ENCODE results near the gene TOGARAM2. TPM values are rescaled to one million over a fixed set of nuclear protein-coding genes. Genes with fewer than 3 reads are reported as not detected.

Gene TOGARAM2
- total and polyA plus RNA-seq, 8 donors: 0.03 to 9.1 (median 0.74) TPM

DNA sequence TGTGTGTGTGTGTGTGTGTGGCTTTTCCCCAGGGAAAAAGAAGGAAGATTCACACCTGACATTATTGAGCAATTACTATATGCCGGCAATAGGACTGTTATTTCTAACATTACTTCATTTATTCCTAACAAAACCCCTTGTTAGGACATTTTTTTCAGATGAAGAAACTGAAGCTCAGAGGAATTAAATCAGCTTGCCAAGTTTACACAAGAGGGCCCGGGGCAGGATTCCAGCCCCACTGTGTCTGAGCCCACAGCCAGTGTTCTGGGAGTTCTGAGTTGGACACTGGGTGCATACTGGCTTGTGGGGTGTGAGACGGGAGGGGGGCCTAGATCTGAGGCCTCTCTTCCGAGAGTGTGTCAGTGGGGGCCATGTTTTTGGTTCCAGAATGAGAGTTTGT lies 9.9 kb downstream of the TOGARAM2 start:
- no peaks in the 10 kb centered on the region for H3K27me3 ChIP-seq
- no peak for FAIRE-seq
- no peaks in the 10 kb centered on the region for H3K36me3 ChIP-seq
- intact Hi-C loops (cut with DNase I): no loop called here
- peak in 1 of 4 donors; percentile 21 for ATAC-seq
- H3K4me1 ChIP-seq: no peaks in the 10 kb centered on the region
- no peak overlapping the region for H3K4me3 ChIP-seq
- H3K9me3 ChIP-seq: no peaks in the 10 kb centered on the region
- WGBS, 2 donors: 80 to 87% methylated on average over 4 of the region's 4 CpGs
- H3K27ac ChIP-seq: no peak overlapping the region
- DNase-seq: no peak
- no peak for TF ChIP-seq CTCF (IDR thresholded peaks at IDR 0.05)

DNA sequence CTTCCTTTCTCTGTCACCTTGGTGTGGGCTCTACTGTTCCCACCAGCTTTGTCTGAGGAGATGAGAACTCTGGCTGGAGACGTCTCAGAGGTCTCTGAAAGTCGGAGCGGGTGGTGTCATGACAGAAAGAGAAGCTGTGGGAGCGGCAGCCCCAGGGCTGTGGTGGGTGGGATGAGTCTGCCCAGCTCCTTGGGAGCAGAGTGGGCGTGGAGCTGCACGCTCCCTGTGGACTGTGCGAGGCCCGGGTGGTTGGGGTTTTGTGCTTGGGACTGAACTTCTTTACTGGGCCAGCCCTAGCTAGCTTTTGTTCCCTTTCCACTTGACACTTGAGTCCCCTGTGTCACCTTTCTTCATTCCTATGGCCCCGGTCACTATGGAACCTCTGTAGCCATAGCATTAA lies 10.4 kb downstream of the TOGARAM2 start:
- Histone ChIP-seq H3K4me1 (no peaks in the 10 kb centered on the region), H3K4me3 (no peak overlapping the region), H3K27ac (no peak overlapping the region), H3K9me3 (no peaks in the 10 kb centered on the region), H3K27me3 (no peaks in the 10 kb centered on the region), H3K36me3 (no peaks in the 10 kb centered on the region)
- intact Hi-C loops (cut with DNase I): no loop called here
- DNase-seq (no peak), ATAC-seq (no peak), FAIRE-seq (no peak)
- 90 to 95% methylated on average over 9 of the region's 9 CpGs for WGBS, 2 donors
- TF ChIP-seq CTCF (IDR thresholded peaks at IDR 0.05): no peak

DNA sequence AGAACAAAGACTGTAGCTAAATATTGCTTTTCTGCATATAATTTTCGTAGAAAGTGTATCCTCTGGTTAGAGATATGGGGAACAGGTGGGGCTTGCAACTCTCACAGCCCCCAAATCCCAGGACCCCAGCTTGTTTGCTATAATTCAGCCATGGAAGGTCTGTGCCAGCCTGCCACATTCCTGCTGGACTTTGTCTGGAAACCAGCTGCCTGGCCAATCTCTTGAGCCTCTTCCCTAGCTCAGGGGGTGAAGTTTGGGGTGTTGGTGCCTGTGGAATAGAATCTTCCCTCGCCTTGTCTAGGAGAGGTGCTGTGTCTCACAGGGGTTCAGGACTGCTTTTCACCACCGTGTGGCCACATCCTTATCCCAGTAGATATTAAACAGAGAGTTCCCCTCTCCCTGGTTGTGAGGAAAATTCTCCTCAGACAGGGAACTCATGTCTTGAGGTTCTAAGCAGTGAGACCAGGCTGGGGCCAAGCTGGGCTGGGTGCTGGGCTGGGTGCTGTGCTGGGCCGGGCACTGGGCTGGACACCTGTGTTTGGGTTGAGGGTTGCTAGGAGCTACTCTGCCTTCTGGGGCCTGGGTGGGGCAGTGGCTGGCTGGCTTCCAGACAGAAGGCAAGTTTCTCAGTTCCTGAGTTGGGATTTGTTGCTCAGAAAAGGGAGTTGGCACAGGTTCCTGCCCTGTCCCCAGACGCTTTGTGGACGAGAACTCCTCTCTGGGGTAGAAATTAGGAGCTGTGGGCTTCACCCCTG lies 12.3 kb downstream of the TOGARAM2 start:
- DNase-seq (peak in 3 of 6 donors; percentile 29 to 45 (median 40)), FAIRE-seq (no peak), ATAC-seq (peak in 3 of 4 donors; percentile 63 to 92 (median 84))
- no peaks in the 10 kb centered on the region for H3K36me3 ChIP-seq
- H3K27me3 ChIP-seq: no peaks in the 10 kb centered on the region
- WGBS, 2 donors: 59 to 68% methylated on average over 6 of the region's 6 CpGs
- no peaks in the 10 kb centered on the region for H3K4me1 ChIP-seq
- no peak overlapping the region for H3K27ac ChIP-seq
- TF ChIP-seq CTCF (IDR thresholded peaks at IDR 0.05): no peak
- intact Hi-C loops (cut with DNase I): no loop called here
- no peaks in the 10 kb centered on the region for H3K9me3 ChIP-seq
- no peak overlapping the region for H3K4me3 ChIP-seq

DNA sequence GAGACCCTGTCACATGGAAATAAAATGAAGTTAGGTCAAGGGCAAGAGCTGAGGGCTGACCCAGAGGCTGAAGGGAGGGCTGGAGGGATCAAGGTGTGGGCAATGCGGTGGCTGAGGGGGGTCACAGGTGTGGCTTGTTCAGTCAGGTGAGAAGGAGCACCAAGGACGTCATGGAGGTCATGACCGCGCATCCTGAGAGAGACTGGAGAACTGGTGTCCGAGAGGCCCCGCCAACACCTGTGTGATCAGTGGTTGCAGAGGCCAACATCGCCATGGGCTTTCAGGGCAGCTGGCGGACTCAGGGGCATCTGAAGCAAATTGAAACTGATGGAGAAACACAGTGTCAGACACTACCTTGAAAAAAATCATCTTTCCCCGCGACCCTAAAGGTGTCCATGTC lies 13.0 kb downstream of the TOGARAM2 start:
- H3K27me3 ChIP-seq: no peaks in the 10 kb centered on the region
- FAIRE-seq (no peak), DNase-seq (no peak), ATAC-seq (no peak)
- no peaks in the 10 kb centered on the region for H3K9me3 ChIP-seq
- H3K27ac ChIP-seq: no peak overlapping the region
- H3K4me1 ChIP-seq: no peaks in the 10 kb centered on the region
- H3K36me3 ChIP-seq: no peaks in the 10 kb centered on the region
- TF ChIP-seq CTCF (IDR thresholded peaks at IDR 0.05): no peak
- intact Hi-C loops (cut with DNase I): no loop called here
- WGBS, 2 donors: 92 to 94% methylated on average over 10 of the region's 10 CpGs
- no peak overlapping the region for H3K4me3 ChIP-seq

DNA sequence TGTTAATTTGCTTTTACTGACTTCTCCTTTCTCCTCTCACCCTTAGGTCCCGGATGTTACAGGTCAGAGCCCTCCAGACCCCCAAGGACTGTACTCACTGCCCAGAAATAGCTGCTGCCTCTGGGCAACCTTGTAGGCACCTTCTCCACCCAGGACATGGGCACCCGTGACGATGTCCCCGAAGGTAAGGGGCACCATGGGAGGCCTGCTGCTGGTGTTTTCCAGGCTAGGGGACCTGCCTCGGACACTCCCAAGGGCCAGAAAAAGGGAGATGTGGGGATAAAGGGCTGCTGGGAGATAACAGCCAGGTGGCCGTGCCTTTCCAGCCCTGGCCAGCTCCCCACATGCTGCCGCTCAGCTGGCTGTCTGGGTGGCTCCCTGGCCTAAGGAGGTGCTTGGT lies 13.6 kb downstream of the TOGARAM2 start:
- no peaks in the 10 kb centered on the region for H3K9me3 ChIP-seq
- no peak overlapping the region for H3K27ac ChIP-seq
- DNase-seq (no peak), ATAC-seq (no peak), FAIRE-seq (no peak)
- no peaks in the 10 kb centered on the region for H3K27me3 ChIP-seq
- no peak for TF ChIP-seq CTCF (IDR thresholded peaks at IDR 0.05)
- intact Hi-C loops (cut with DNase I): no loop called here
- H3K4me1 ChIP-seq: no peaks in the 10 kb centered on the region
- H3K4me3 ChIP-seq: no peak overlapping the region
- H3K36me3 ChIP-seq: no peaks in the 10 kb centered on the region
- 81 to 82% methylated on average over 7 of the region's 7 CpGs for WGBS, 2 donors
